ENCODE data around the gene OPHN1.
"Not testable (repeated sequence)": the region's sequence is repeated elsewhere in the genome, so short reads cannot be mapped to it uniquely, and the experiment has no call there.

The OPHN1 gene

GRCh38 chrX:68345025-68345424, 88.3 kb downstream of the OPHN1 start:
- Histone ChIP-seq H3K4me2 (ENCODE audit: low read length) (no peak overlapping the region), H2BK5ac (ENCODE audit: low read depth, low read length, poor library complexity) (no peak overlapping the region), H3K36me3 (ENCODE audit: control insufficient read depth in 1 of 2, insufficient read depth in 2 of 2, low read length in 2 of 2) (no peaks in the 10 kb centered on the region), H3K18ac (ENCODE audit: low read length) (no peak overlapping the region), H3K27me3 (ENCODE audit: insufficient read depth, low read length) (no peaks in the 10 kb centered on the region), H3K4ac (ENCODE audit: low read depth, low read length) (no peak overlapping the region), H3K14ac (ENCODE audit: low read length) (no peak overlapping the region), H2BK12ac (ENCODE audit: low read length) (no peak overlapping the region), H3K79me2 (ENCODE audit: control insufficient read depth, insufficient read depth, low read length, poor library complexity) (no peaks in the 10 kb centered on the region), H2BK120ac (ENCODE audit: insufficient read depth, low read length, poor library complexity) (no peak overlapping the region), H4K8ac (ENCODE audit: low read depth, low read length) (no peak overlapping the region), H2AFZ (ENCODE audit: insufficient read depth, low read length, poor library complexity) (no peak overlapping the region), H3K27ac (ENCODE audit: low read depth, low read length) (no peak overlapping the region), H3K23ac (ENCODE audit: low read length) (no peak overlapping the region), H3K9ac (ENCODE audit: low read length) (no peak overlapping the region), H4K91ac (ENCODE audit: low read depth, low read length) (no peak overlapping the region), H4K12ac (ENCODE audit: low read depth, low read length) (no peak overlapping the region), H3K9me3 (ENCODE audit: insufficient read depth, low read depth, low read length) (no peaks in the 10 kb centered on the region), H2AK5ac (ENCODE audit: low read length) (no peak overlapping the region), H3K79me1 (ENCODE audit: low read length) (no peaks in the 10 kb centered on the region), H3K4me3 (ENCODE audit: low read depth, low read length) (no peak overlapping the region), H3K4me1 (ENCODE audit: control insufficient read depth in 1 of 2, insufficient read depth in 2 of 2, low read length in 2 of 2) (no peaks in the 10 kb centered on the region)
- no CpG with 5 or more reads among the region's 1 CpG for WGBS (ENCODE audit: extremely low coverage, insufficient coverage, insufficient read length)
- no peak for DNase-seq

DNA sequence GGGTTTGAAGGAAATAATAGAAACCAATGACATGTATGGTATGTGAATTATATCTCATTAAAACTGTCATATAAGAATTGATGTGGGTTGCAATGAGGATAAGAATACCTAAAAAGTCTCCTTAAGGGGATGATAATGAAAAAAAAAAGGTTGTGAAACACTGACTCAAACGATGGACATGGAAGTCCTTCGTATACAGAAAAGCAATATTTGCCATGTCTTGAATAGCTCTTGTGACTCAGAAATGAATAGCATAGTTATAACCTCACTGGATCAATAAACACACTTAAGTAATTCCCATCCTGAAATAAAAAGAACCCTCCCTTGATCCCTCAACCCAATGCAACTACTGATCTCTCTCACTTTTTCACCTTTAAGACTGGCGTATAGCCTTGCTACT, 89.7 kb downstream of the OPHN1 start:
- Histone ChIP-seq H2AK5ac (ENCODE audit: low read length) (no peak overlapping the region), H3K79me1 (ENCODE audit: low read length) (no peaks in the 10 kb centered on the region), H3K4me1 (ENCODE audit: control insufficient read depth in 1 of 2, insufficient read depth in 2 of 2, low read length in 2 of 2) (no peaks in the 10 kb centered on the region), H3K36me3 (ENCODE audit: control insufficient read depth in 1 of 2, insufficient read depth in 2 of 2, low read length in 2 of 2) (no peaks in the 10 kb centered on the region), H4K91ac (ENCODE audit: low read depth, low read length) (no peak overlapping the region), H2AFZ (ENCODE audit: insufficient read depth, low read length, poor library complexity) (no peak overlapping the region), H4K12ac (ENCODE audit: low read depth, low read length) (no peak overlapping the region), H3K27ac (ENCODE audit: low read depth, low read length) (no peak overlapping the region), H3K4ac (ENCODE audit: low read depth, low read length) (no peak overlapping the region), H3K4me3 (ENCODE audit: low read depth, low read length) (no peak overlapping the region), H2BK120ac (ENCODE audit: insufficient read depth, low read length, poor library complexity) (no peak overlapping the region), H3K9ac (ENCODE audit: low read length) (no peak overlapping the region), H3K18ac (ENCODE audit: low read length) (no peak overlapping the region), H4K8ac (ENCODE audit: low read depth, low read length) (no peak overlapping the region), H2BK5ac (ENCODE audit: low read depth, low read length, poor library complexity) (no peak overlapping the region), H2BK12ac (ENCODE audit: low read length) (no peak overlapping the region), H3K9me3 (ENCODE audit: insufficient read depth, low read depth, low read length) (no peaks in the 10 kb centered on the region), H3K27me3 (ENCODE audit: insufficient read depth, low read length) (no peaks in the 10 kb centered on the region), H3K4me2 (ENCODE audit: low read length) (no peak overlapping the region), H3K23ac (ENCODE audit: low read length) (no peak overlapping the region), H3K14ac (ENCODE audit: low read length) (no peak overlapping the region), H3K79me2 (ENCODE audit: control insufficient read depth, insufficient read depth, low read length, poor library complexity) (no peaks in the 10 kb centered on the region)
- no CpG with 5 or more reads among the region's 3 CpGs for WGBS (ENCODE audit: extremely low coverage, insufficient coverage, insufficient read length)
- no peak for DNase-seq

DNA sequence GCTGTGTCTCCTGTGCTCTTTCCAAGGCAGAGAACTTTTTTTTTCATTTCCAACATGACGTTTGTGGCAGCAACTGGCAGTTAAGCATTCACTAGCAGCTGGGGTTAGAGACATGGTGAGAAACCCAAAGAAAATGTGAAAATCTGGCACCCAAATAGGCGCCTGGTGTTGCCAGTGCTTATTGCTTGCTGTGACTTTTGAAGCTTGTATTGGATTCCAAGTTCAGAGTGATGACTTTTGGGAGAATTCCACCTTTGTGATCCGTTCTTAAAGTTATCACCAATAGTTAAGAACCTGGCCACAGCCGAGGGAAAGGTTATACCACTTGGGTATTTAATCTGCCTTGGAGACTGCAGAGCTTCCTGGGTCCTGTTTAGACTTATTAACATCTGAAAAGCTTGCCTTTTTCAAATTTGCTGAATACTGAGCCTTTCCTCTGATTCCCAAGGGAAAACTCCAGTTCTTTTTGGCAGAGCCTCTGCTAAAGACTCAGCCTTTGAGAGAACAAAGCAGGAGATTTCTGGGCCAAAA, 101.0 kb downstream of the OPHN1 start:
- Histone ChIP-seq H4K12ac (ENCODE audit: low read depth, low read length) (no peak overlapping the region), H3K4me1 (ENCODE audit: control insufficient read depth in 1 of 2, insufficient read depth in 2 of 2, low read length in 2 of 2) (no peaks in the 10 kb centered on the region), H2AK5ac (ENCODE audit: low read length) (no peak overlapping the region), H3K27ac (ENCODE audit: low read depth, low read length) (no peak overlapping the region), H4K91ac (ENCODE audit: low read depth, low read length) (no peak overlapping the region), H3K4me2 (ENCODE audit: low read length) (no peak overlapping the region), H3K79me2 (ENCODE audit: control insufficient read depth, insufficient read depth, low read length, poor library complexity) (no peaks in the 10 kb centered on the region), H3K27me3 (ENCODE audit: insufficient read depth, low read length) (no peaks in the 10 kb centered on the region), H3K4ac (ENCODE audit: low read depth, low read length) (no peak overlapping the region), H2BK120ac (ENCODE audit: insufficient read depth, low read length, poor library complexity) (no peak overlapping the region), H3K9ac (ENCODE audit: low read length) (no peak overlapping the region), H3K36me3 (ENCODE audit: control insufficient read depth in 1 of 2, insufficient read depth in 2 of 2, low read length in 2 of 2) (no peaks in the 10 kb centered on the region), H3K23ac (ENCODE audit: low read length) (no peak overlapping the region), H3K79me1 (ENCODE audit: low read length) (no peaks in the 10 kb centered on the region), H2BK5ac (ENCODE audit: low read depth, low read length, poor library complexity) (no peak overlapping the region), H4K8ac (ENCODE audit: low read depth, low read length) (no peak overlapping the region), H2BK12ac (ENCODE audit: low read length) (no peak overlapping the region), H3K9me3 (ENCODE audit: insufficient read depth, low read depth, low read length) (no peaks in the 10 kb centered on the region), H3K18ac (ENCODE audit: low read length) (no peak overlapping the region), H2AFZ (ENCODE audit: insufficient read depth, low read length, poor library complexity) (no peak overlapping the region), H3K4me3 (ENCODE audit: low read depth, low read length) (no peak overlapping the region), H3K14ac (ENCODE audit: low read length) (no peak overlapping the region)
- WGBS (ENCODE audit: extremely low coverage, insufficient coverage, insufficient read length) = no CpG with 5 or more reads among the region's 4 CpGs
- no peak for DNase-seq

DNA sequence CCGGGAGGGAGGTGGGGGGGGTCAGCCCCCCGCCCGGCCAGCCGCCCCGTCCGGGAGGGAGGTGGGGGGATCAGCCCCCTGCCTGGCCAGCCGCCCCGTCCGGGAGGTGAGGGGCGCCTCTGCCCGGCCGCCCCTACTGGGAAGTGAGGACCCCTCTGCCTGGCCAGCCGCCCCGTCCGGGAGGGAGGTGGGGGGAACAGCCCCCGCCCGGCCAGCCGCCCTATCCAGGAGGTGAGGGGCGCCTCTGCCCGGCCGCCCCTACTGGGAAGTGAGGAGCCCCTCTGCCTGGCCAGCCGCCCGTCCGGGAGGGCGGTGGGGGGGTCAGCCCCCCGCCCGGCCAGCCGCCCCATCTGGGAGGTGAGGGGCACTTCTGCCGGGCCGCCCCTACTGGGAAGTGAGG, 106.5 kb downstream of the OPHN1 start:
- not testable (repeated sequence) for H4K8ac ChIP-seq (ENCODE audit: low read depth, low read length); H2AK5ac ChIP-seq (ENCODE audit: low read length); H3K9ac ChIP-seq (ENCODE audit: low read length); H3K27ac ChIP-seq (ENCODE audit: low read depth, low read length); H3K23ac ChIP-seq (ENCODE audit: low read length); H3K9me3 ChIP-seq (ENCODE audit: insufficient read depth, low read depth, low read length); H3K4me1 ChIP-seq (ENCODE audit: control insufficient read depth in 1 of 2, insufficient read depth in 2 of 2, low read length in 2 of 2); H3K14ac ChIP-seq (ENCODE audit: low read length); H2BK120ac ChIP-seq (ENCODE audit: insufficient read depth, low read length, poor library complexity); DNase-seq; H4K91ac ChIP-seq (ENCODE audit: low read depth, low read length); H3K36me3 ChIP-seq (ENCODE audit: control insufficient read depth in 1 of 2, insufficient read depth in 2 of 2, low read length in 2 of 2); H3K79me1 ChIP-seq (ENCODE audit: low read length); H2BK5ac ChIP-seq (ENCODE audit: low read depth, low read length, poor library complexity); H3K18ac ChIP-seq (ENCODE audit: low read length); H2BK12ac ChIP-seq (ENCODE audit: low read length); H3K27me3 ChIP-seq (ENCODE audit: insufficient read depth, low read length); H2AFZ ChIP-seq (ENCODE audit: insufficient read depth, low read length, poor library complexity); H3K4me2 ChIP-seq (ENCODE audit: low read length); H4K12ac ChIP-seq (ENCODE audit: low read depth, low read length); H3K4me3 ChIP-seq (ENCODE audit: low read depth, low read length); H3K79me2 ChIP-seq (ENCODE audit: control insufficient read depth, insufficient read depth, low read length, poor library complexity); H3K4ac ChIP-seq (ENCODE audit: low read depth, low read length)
- WGBS (ENCODE audit: extremely low coverage, insufficient coverage, insufficient read length) = no CpG with 5 or more reads among the region's 30 CpGs

All from trophoblast cell (in vitro differentiated cells and primary cell).